Measurements from ENCODE around the gene CCDC50.
A peak's percentile ranks its signal among the peaks of the same experiment; 100 is the strongest.

CCDC50 gene

DNA sequence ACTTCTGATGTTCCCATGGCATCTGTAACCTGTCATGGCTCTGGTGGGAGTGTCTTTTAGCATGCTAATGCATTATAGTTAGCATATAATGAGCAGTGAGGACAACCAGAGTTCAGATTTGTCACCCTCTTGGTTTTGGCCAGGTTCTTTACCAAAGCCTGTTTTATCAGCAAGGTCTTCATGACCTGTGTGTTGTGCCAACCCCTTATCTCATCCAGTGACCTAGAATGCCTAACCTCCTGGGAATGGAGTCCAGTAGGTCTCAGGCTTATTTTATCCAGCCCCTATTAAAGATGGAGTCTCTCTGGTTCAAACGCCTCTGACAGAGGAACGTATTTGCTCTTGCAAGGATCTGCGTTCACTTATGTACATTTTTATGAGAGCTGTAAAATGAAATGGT is 61.4 kb downstream of the CCDC50 start:
- TF ChIP-seq, protein P1, sequence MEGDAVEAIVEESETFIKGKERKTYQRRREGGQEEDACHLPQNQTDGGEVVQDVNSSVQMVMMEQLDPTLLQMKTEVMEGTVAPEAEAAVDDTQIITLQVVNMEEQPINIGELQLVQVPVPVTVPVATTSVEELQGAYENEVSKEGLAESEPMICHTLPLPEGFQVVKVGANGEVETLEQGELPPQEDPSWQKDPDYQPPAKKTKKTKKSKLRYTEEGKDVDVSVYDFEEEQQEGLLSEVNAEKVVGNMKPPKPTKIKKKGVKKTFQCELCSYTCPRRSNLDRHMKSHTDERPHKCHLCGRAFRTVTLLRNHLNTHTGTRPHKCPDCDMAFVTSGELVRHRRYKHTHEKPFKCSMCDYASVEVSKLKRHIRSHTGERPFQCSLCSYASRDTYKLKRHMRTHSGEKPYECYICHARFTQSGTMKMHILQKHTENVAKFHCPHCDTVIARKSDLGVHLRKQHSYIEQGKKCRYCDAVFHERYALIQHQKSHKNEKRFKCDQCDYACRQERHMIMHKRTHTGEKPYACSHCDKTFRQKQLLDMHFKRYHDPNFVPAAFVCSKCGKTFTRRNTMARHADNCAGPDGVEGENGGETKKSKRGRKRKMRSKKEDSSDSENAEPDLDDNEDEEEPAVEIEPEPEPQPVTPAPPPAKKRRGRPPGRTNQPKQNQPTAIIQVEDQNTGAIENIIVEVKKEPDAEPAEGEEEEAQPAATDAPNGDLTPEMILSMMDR (IDR thresholded peaks at IDR 0.05; ENCODE audit: low read depth, low read length): no peak
- DNase-seq (ENCODE audit: low read depth in 2 of 2): no peak

DNA sequence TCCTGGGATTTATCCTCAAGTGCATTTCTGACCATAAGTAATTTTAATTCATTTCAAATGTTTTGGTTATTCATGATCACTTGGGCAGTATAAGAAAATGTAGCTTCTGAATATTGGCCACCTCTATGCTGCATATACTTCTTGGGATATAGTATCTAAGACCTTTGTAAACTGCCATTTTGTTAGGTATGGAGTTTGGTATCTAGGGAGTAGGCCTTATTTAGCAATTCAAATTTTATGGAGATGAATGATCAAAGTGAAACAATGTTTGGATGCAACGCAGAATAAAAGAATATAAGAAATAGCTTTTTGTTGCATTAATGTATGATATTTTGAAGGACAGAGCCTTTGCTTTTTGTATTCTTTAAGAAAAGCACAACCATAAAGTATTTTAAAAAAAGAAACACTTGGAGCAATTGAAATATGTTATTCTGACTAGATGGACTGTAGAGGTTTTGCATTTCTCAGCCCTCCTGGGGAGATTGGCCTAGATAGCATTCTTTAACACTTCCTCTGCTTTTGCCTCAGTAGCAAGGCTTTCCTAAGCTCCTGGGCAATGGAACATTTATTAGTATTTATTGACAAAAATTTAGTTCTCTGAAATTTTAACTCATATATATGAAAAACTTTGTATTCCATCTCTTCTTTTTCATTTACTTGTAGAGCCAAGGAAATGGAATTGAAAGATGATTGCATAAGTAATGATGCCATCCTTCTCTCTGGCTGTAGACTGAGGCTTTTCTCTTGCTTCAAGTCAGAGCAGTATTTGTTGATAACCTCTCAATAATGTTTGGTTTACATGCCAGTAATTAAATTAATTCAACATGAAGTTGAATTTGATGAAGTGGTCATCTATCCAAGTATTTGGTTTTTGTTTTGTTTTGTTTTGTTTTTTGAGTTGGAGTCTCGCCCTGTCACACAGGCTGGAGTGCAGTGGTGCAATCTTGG is 62.9 kb downstream of the CCDC50 start:
- no peak overlapping the region for H3K4me3 ChIP-seq (replicated peaks in 1 of 2; ENCODE audit: low read depth in 2 of 2, low read length in 2 of 2)
- TF ChIP-seq, protein P1 (IDR thresholded peaks at IDR 0.05; ENCODE audit: low read depth, low read length): no peak
- no peak for DNase-seq (ENCODE audit: low read depth in 2 of 2)

More for the DNA sequence above, 61.4 kb downstream of the CCDC50 start:
- no peak overlapping the region for H3K4me3 ChIP-seq (replicated peaks in 1 of 2; ENCODE audit: low read depth in 2 of 2, low read length in 2 of 2)

DNA sequence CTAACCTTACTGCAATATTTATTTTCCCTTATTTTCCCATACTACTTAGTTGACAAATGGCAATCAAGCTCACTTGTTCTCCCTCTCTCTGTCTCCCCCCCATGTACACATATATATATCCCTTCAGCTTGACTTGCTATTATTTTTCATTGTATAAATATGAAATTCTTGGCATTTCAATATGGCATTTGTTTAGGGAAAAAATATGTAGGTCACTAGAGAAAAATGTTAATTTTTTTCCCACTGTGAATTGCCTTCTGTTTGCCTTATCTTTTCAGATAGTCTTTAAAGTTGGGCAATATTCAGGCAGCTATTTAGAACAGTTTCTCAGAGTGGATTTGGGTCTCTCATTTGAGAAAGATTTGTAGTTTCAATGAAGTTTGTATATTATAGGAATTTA is 64.0 kb downstream of the CCDC50 start:
- H3K4me3 ChIP-seq (replicated peaks in 1 of 2; ENCODE audit: low read depth in 2 of 2, low read length in 2 of 2): no peak overlapping the region
- TF ChIP-seq, protein P1 (IDR thresholded peaks at IDR 0.05; ENCODE audit: low read depth, low read length): no peak
- DNase-seq (ENCODE audit: low read depth in 2 of 2): peak in 1 of 2 donors; percentile 53

DNA sequence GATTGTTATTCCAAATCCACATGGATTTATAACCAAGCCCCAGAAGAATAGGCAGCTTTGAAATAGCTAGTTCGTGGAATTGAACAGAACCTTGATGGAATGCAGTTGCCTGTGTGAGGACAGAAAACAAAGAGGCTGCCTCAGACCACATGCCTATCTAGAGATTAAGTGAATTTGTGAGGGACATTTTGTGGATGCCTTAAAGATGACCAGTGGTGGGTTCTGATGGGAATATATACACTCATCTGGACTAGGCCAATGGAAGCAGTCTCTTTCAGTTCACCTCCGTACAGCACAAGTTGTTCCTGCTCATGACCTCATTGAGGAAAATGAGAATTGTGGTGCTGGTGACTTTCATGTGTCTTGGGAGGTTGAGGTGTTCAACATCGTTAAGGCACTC is 68.6 kb downstream of the CCDC50 start:
- DNase-seq (ENCODE audit: low read depth in 2 of 2): no peak
- no peak overlapping the region for H3K4me3 ChIP-seq (replicated peaks in 1 of 2; ENCODE audit: low read depth in 2 of 2, low read length in 2 of 2)
- TF ChIP-seq, protein P1 (IDR thresholded peaks at IDR 0.05; ENCODE audit: low read depth, low read length): no peak

DNA sequence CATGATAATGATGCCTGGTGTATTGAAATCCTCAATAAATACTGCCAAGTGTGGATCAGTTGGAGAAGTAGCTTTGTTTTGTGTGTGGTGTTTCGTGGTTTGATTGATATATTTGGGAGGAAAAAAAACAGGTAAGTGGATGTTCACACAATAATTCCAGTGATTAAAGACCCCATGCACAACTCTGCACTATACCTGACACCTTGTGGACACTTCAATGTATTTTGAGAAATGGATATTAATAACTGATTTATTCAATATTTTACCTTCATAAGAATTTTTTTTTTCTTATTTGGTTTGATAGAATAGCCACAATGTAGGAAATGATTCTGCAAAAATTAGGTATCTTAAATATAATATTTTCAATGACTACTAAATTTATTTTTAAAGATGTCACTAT is 69.4 kb downstream of the CCDC50 start:
- no peak for DNase-seq (ENCODE audit: low read depth in 2 of 2)
- TF ChIP-seq, protein P1 (IDR thresholded peaks at IDR 0.05; ENCODE audit: low read depth, low read length): no peak
- no peak overlapping the region for H3K4me3 ChIP-seq (replicated peaks in 1 of 2; ENCODE audit: low read depth in 2 of 2, low read length in 2 of 2)

DNA sequence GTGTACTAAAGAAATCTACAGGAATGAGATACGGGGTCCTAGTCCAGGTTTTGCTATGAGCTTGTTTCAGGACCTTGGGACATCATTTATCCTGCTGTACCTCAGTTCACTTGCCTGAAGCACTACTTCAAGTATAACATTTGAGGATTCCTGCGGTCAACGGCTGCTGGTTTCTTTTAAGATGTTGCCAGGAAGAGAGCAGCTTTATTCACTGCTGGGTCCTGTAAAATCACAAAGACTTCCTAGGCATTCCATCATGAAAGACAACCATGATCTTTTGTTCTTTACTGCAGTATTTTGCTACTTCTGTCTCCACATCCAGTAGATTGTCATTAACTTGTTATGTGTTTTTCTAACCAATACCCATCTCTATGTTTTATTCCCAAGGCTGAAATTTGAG is 70.7 kb downstream of the CCDC50 start:
- DNase-seq (ENCODE audit: low read depth in 2 of 2): no peak
- H3K4me3 ChIP-seq (replicated peaks in 1 of 2; ENCODE audit: low read depth in 2 of 2, low read length in 2 of 2): no peak overlapping the region
- TF ChIP-seq, protein P1 (IDR thresholded peaks at IDR 0.05; ENCODE audit: low read depth, low read length): no peak
